Hepatocyte (in vitro differentiated cells): ENCODE measurements around the gene CEP70. TPM values are rescaled to one million over a fixed set of nuclear protein-coding genes. Genes with fewer than 3 reads are reported as not detected.

Experiments
- DNase-seq: peaks from one replicate; pipeline ENCODE4 v3.0.0-alpha.2; 2016; ENCODE audit warnings: low spot score
- H2AFZ ChIP-seq: fragments of 200-600 bp; sonication (generic); 2 replicates; pipeline ENCODE4 v1.6.0; 2016; ENCODE audit warnings: antibody characterized with exemption, mild to moderate bottlenecking
- H3K27ac ChIP-seq: fragments of 200-600 bp; sonication (generic); 2 replicates; pipeline ENCODE4 v1.5.1; 2016; ENCODE audit warnings: mild to moderate bottlenecking
- H3K27me3 ChIP-seq: fragments of 200-600 bp; sonication (generic); 2 replicates; pipeline ENCODE4 v1.6.1; 2016
- H3K36me3 ChIP-seq: fragments of 200-600 bp; sonication (generic); replicated peaks from 2 replicates; pipeline ENCODE4 v1.5.1; 2016; ENCODE audit warnings: low read depth; ENCODE audit not compliant: insufficient read depth
- H3K4me1 ChIP-seq: fragments of 200-600 bp; sonication (generic); 2 replicates; pipeline ENCODE4 v1.5.1; 2016; ENCODE audit warnings: mild to moderate bottlenecking, moderate library complexity; ENCODE audit not compliant: insufficient read depth
- H3K4me2 ChIP-seq: fragments of 200-600 bp; sonication (generic); 2 replicates; pipeline ENCODE4 v1.6.0; 2016
- H3K4me3 ChIP-seq: fragments of 200-600 bp; sonication (generic); 2 replicates; pipeline ENCODE4 v1.5.1; 2016; ENCODE audit warnings: mild to moderate bottlenecking
- H3K79me2 ChIP-seq: fragments of 200-600 bp; sonication (generic); 2 replicates; pipeline ENCODE4 v1.6.0; 2017; ENCODE audit warnings: mild to moderate bottlenecking
- H3K9me2 ChIP-seq: fragments of 200-600 bp; sonication (generic); replicated peaks from 2 replicates; pipeline ENCODE4 v1.6.0; 2017; ENCODE audit warnings: mild to moderate bottlenecking; ENCODE audit not compliant: insufficient read depth
- H3K9me3 ChIP-seq: fragments of 200-600 bp; sonication (generic); 2 replicates; pipeline ENCODE4 v1.5.1; 2016; ENCODE audit warnings: low read depth, mild to moderate bottlenecking
- H4K20me1 ChIP-seq: fragments of 200-600 bp; sonication (generic); 2 replicates; pipeline ENCODE4 v1.6.0; 2016; ENCODE audit warnings: mild to moderate bottlenecking; ENCODE audit not compliant: insufficient read depth, poor library complexity, severe bottlenecking
- EZH2 ChIP-seq: fragments of 200-600 bp; sonication (generic); IDR thresholded peaks from 2 replicates; pipeline ENCODE4 v1.6.1; 2016; ENCODE audit warnings: antibody characterized with exemption, mild to moderate bottlenecking, borderline replicate concordance
- EZH2phosphoT487 ChIP-seq: fragments of 200-600 bp; sonication (generic); IDR thresholded peaks from one replicate; pipeline ENCODE4 v1.6.1; 2018; ENCODE audit warnings: antibody characterized with exemption, mild to moderate bottlenecking, low read depth, moderate library complexity; ENCODE audit not compliant: unreplicated experiment, severe bottlenecking
- WGBS: methylation state at CpG from one replicate; pipeline ENCODE4 v1.1.6; 2016; ENCODE audit warnings: low lambda C conversion rate; ENCODE audit errors: missing lambda C conversion rate; 5-methylcytosine and 5-hydroxymethylcytosine counted together
- polyA plus RNA-seq: library from polyadenylated mRNA; unstranded; fragments of >200 nt; fragmentation: Nextera tagmentation; extraction: Ambion mirVana; gene quantifications from 2 replicates; pipeline ENCODE4 v1.2.1, GENCODE V29; 2016
- total RNA-seq: library from RNA; depleted of rRNA; stranded (reverse); fragments of >200 nt; gene quantifications from 2 replicates; pipeline ENCODE4 v1.2.3, GENCODE V29; 2014
- TF ChIP-seq, protein P1 (sequence below): fragments of 200-600 bp; sonication (generic); IDR thresholded peaks from 2 replicates; pipeline ENCODE4 v1.5.1; 2016; ENCODE audit warnings: antibody characterized with exemption, mild to moderate bottlenecking; ENCODE audit not compliant: poor library complexity

Gene CEP70
- total and polyA plus RNA-seq, 2 experiments from 2014 or later = 12.2 to 25.4 TPM

DNA sequence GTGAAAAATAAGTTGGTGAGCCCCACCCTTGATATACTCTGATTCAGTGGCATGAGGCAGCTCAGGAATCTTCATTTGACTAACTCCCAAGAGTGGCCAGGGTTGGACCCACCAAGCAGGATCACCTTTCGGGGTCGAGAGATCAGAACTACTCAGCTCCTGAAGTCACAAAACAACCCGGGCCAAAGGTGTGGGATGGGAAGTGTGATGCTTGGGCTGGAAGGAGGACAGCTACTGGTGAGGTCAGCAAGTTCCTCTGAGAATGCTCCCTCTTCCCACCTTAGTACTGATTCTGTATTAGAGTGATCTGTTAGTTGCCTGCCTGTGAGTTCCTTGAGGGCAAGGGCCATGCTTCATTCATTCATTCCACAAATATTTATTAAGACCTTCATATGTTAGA is 144.6 kb downstream of the CEP70 start:
- H2AFZ ChIP-seq = no peak overlapping the region
- H3K27ac ChIP-seq = no peak overlapping the region
- H3K9me3 ChIP-seq = no peaks in the 10 kb centered on the region
- WGBS = 88% methylated on average over 3 of the region's 3 CpGs
- no peak overlapping the region for H3K4me2 ChIP-seq
- H3K4me1 ChIP-seq = no peaks in the 10 kb centered on the region
- H3K79me2 ChIP-seq = no peaks in the 10 kb centered on the region
- H3K27me3 ChIP-seq = no peaks in the 10 kb centered on the region
- no peaks in the 10 kb centered on the region for H3K9me2 ChIP-seq
- no peaks in the 10 kb centered on the region for H4K20me1 ChIP-seq
- H3K4me3 ChIP-seq = no peak overlapping the region
- DNase-seq = no peak
- TF ChIP-seq EZH2 = no peak
- TF ChIP-seq, protein P1, sequence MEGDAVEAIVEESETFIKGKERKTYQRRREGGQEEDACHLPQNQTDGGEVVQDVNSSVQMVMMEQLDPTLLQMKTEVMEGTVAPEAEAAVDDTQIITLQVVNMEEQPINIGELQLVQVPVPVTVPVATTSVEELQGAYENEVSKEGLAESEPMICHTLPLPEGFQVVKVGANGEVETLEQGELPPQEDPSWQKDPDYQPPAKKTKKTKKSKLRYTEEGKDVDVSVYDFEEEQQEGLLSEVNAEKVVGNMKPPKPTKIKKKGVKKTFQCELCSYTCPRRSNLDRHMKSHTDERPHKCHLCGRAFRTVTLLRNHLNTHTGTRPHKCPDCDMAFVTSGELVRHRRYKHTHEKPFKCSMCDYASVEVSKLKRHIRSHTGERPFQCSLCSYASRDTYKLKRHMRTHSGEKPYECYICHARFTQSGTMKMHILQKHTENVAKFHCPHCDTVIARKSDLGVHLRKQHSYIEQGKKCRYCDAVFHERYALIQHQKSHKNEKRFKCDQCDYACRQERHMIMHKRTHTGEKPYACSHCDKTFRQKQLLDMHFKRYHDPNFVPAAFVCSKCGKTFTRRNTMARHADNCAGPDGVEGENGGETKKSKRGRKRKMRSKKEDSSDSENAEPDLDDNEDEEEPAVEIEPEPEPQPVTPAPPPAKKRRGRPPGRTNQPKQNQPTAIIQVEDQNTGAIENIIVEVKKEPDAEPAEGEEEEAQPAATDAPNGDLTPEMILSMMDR = no peak
- TF ChIP-seq EZH2phosphoT487 = no peak
- H3K36me3 ChIP-seq = no peaks in the 10 kb centered on the region

DNA sequence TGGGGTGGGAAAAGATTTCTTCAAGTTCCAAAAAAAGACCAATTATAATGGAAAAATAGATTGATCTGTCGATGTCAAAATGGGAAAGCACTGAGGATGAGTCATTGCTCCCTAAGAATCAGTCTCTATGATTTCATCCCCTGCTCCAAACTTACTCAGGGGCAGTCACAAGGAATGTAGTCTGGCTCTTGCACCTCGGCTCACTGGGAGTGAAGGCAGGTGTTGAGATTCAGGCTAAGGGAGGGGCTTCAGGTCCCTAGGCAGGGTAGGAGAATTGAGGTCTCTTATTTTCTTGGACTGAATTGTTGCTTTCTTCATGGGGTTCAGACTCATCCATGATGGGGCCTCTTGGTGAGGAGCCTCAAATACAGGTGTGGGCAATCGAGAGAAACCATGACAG is 145.4 kb downstream of the CEP70 start:
- H3K36me3 ChIP-seq = no peaks in the 10 kb centered on the region
- no peak overlapping the region for H3K4me3 ChIP-seq
- no peaks in the 10 kb centered on the region for H4K20me1 ChIP-seq
- H3K79me2 ChIP-seq = no peaks in the 10 kb centered on the region
- H2AFZ ChIP-seq = no peak overlapping the region
- H3K9me3 ChIP-seq = no peaks in the 10 kb centered on the region
- H3K9me2 ChIP-seq = no peaks in the 10 kb centered on the region
- WGBS = 82% methylated on average over 3 of the region's 3 CpGs
- no peaks in the 10 kb centered on the region for H3K4me1 ChIP-seq
- no peaks in the 10 kb centered on the region for H3K27me3 ChIP-seq
- DNase-seq = no peak
- no peak overlapping the region for H3K27ac ChIP-seq
- H3K4me2 ChIP-seq = no peak overlapping the region
- no peak for TF ChIP-seq EZH2phosphoT487
- no peak for TF ChIP-seq EZH2
- TF ChIP-seq, protein P1 = no peak

- Histone ChIP-seq H3K9me3 (no peaks in the 10 kb centered on the region), H3K79me2 (no peaks in the 10 kb centered on the region), H3K4me3 (no peak overlapping the region), H3K27me3 (no peaks in the 10 kb centered on the region), H3K4me2 (no peak overlapping the region), H3K4me1 (peaks cover 11% of the 10 kb centered on the region), H2AFZ (no peak overlapping the region), H3K36me3 (no peaks in the 10 kb centered on the region), H4K20me1 (no peaks in the 10 kb centered on the region), H3K9me2 (no peaks in the 10 kb centered on the region), H3K27ac (no peak overlapping the region)
- no peak for TF ChIP-seq EZH2phosphoT487
- TF ChIP-seq EZH2 = no peak
- TF ChIP-seq, protein P1 = no peak
- no peak for DNase-seq
- WGBS = 91% methylated on average over 4 of the region's 4 CpGs
Observed at GRCh38 chr3:138445654-138446053, 148.4 kb downstream of the CEP70 start.

DNA sequence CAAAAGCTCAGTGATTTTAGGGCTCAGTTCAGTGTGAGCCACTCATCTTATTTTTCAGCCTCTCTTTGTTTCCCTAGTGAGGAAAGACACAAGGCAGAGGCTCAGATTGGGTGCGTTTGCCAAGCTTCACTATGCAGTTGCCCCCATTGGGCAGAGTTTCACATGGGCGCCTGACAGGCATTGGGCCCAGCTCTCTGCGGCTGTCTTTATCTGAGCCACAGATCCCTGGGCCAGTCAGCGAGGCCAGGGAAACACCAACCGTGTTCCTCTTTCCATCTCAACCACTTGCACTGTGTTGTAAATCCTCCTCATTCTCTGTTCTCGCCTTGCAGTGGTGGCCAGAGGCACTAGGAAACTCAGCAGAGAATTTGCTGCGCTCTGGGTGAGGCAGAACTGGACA is 148.8 kb downstream of the CEP70 start:
- no peaks in the 10 kb centered on the region for H3K79me2 ChIP-seq

More for the DNA sequence above, 148.8 kb downstream of the CEP70 start:
- Histone ChIP-seq H3K27me3 (no peaks in the 10 kb centered on the region), H3K9me3 (no peaks in the 10 kb centered on the region), H4K20me1 (no peaks in the 10 kb centered on the region), H3K4me2 (no peak overlapping the region), H3K36me3 (no peaks in the 10 kb centered on the region), H3K9me2 (no peaks in the 10 kb centered on the region), H3K4me1 (peaks cover 11% of the 10 kb centered on the region), H3K27ac (no peak overlapping the region), H2AFZ (no peak overlapping the region), H3K4me3 (no peak overlapping the region)
- no peak for TF ChIP-seq EZH2phosphoT487
- TF ChIP-seq EZH2 = no peak
- TF ChIP-seq, protein P1 = no peak
- no peak for DNase-seq
- WGBS = 94% methylated on average over 7 of the region's 7 CpGs
